HEK293 (cell line): ENCODE results near the gene SLC17A3.

Experiments used
- CTCF ChIA-PET: fragments of 350-600 bp; formaldehyde crosslinking; extraction: SDS; loops from one replicate; lab custom pipeline; 2021; ENCODE audit warnings: antibody characterized with exemption; lab: Yijun Ruan, JAX
- POLR2A ChIA-PET: fragments of 300-600 bp; formaldehyde crosslinking; extraction: SDS; loops from one replicate; lab custom pipeline; 2020; ENCODE audit warnings: antibody characterized with exemption, inconsistent platforms; lab: Yijun Ruan, JAX
- H3K27ac ChIP-seq: fragments of 200-500 bp; sonication (Bioruptor generic); 2 replicates; pipeline ENCODE4 v1.5.1; 2014; ENCODE audit warnings: low read depth, low read length, control low read depth, inconsistent platforms; ENCODE audit errors: extremely low read depth
- H3K36me3 ChIP-seq, 2 experiments: fragments of 200-500 bp in 1 of 2; sonication (Bioruptor generic) in 1 of 2; 1 replicate in 1 of 2; 2 replicates in 1 of 2; pipeline ENCODE4 v1.5.1; 2014 to 2017; ENCODE audit warnings: inconsistent platforms in 2 of 2, low read length in 2 of 2; ENCODE audit not compliant: control insufficient read depth in 2 of 2, insufficient read depth in 1 of 2
- H3K4me1 ChIP-seq: fragments of 200-500 bp; sonication (Bioruptor generic); 2 replicates; pipeline ENCODE4 v1.5.1; 2014; ENCODE audit warnings: mild to moderate bottlenecking, low read length, inconsistent platforms; ENCODE audit not compliant: control insufficient read depth, insufficient read depth
- H3K4me3 ChIP-seq: 2 replicates; pipeline ENCODE4 v1.5.1; 2011; ENCODE audit warnings: low read depth, mild to moderate bottlenecking, control low read depth, low read length, moderate library complexity
- H3K9me3 ChIP-seq: fragments of 200-500 bp; sonication (Bioruptor generic); 2 replicates; pipeline ENCODE4 v1.5.1; 2014; ENCODE audit warnings: low read depth, low read length, inconsistent platforms; ENCODE audit not compliant: control insufficient read depth, insufficient read depth
- HOXD13 ChIP-seq: sonication (generic); formaldehyde crosslinking; IDR thresholded peaks from 2 replicates; pipeline ENCODE4 v1.8.0; 2022; ENCODE audit warnings: missing genetic modification reagents, borderline replicate concordance
- KLF1 ChIP-seq: fragments of 450-650 bp; formaldehyde crosslinking; IDR thresholded peaks from 2 replicates; pipeline ENCODE4 v1.5.1; 2016; ENCODE audit warnings: missing biosample characterization, missing genetic modification characterization
- PATZ1 ChIP-seq: fragments of 450-650 bp; formaldehyde crosslinking; IDR thresholded peaks from 2 replicates; pipeline ENCODE4 v1.5.1; 2016; ENCODE audit warnings: missing biosample characterization, missing genetic modification characterization
- RBAK ChIP-seq: fragments of 450-650 bp; formaldehyde crosslinking; IDR thresholded peaks from 2 replicates; pipeline ENCODE4 v1.5.1; 2016; ENCODE audit warnings: missing biosample characterization, missing genetic modification characterization
- ZFP41 ChIP-seq: fragments of 450-650 bp; formaldehyde crosslinking; IDR thresholded peaks from 2 replicates; pipeline ENCODE4 v1.5.1; 2016; ENCODE audit warnings: missing biosample characterization, missing genetic modification characterization, borderline replicate concordance
- ZNF202 ChIP-seq: fragments of 450-650 bp; formaldehyde crosslinking; IDR thresholded peaks from 2 replicates; pipeline ENCODE4 v1.5.1; 2016; ENCODE audit warnings: missing biosample characterization, missing genetic modification characterization, borderline replicate concordance
- ZNF221 ChIP-seq: fragments of 450-650 bp; formaldehyde crosslinking; IDR thresholded peaks from 2 replicates; pipeline ENCODE4 v1.5.1; 2017; ENCODE audit warnings: missing biosample characterization, missing genetic modification characterization, borderline replicate concordance
- ZNF23 ChIP-seq: fragments of 450-650 bp; formaldehyde crosslinking; IDR thresholded peaks from 2 replicates; pipeline ENCODE4 v1.5.1; 2016; ENCODE audit warnings: missing biosample characterization, missing genetic modification characterization, borderline replicate concordance
- ZNF239 ChIP-seq: fragments of 450-650 bp; formaldehyde crosslinking; IDR thresholded peaks from 2 replicates; pipeline ENCODE4 v1.5.1; 2016; ENCODE audit warnings: missing biosample characterization, missing genetic modification characterization
- ZNF354C ChIP-seq: fragments of 450-650 bp; formaldehyde crosslinking; IDR thresholded peaks from 2 replicates; pipeline ENCODE4 v1.5.1; 2016; ENCODE audit warnings: missing biosample characterization, missing genetic modification characterization, low read depth, borderline replicate concordance
- ZNF391 ChIP-seq: fragments of 450-650 bp; formaldehyde crosslinking; IDR thresholded peaks from 2 replicates; pipeline ENCODE4 v1.5.1; 2016; ENCODE audit warnings: low read depth, missing biosample characterization, missing genetic modification characterization, borderline replicate concordance
- ZNF501 ChIP-seq: fragments of 450-650 bp; formaldehyde crosslinking; IDR thresholded peaks from 2 replicates; pipeline ENCODE4 v1.5.1; 2016; ENCODE audit warnings: missing biosample characterization, missing genetic modification characterization
- ZNF548 ChIP-seq: fragments of 450-650 bp; formaldehyde crosslinking; IDR thresholded peaks from 2 replicates; pipeline ENCODE4 v1.5.1; 2016; ENCODE audit warnings: missing biosample characterization, missing genetic modification characterization
- ZNF561 ChIP-seq: fragments of 450-650 bp; IDR thresholded peaks from 2 replicates; pipeline ENCODE4 v1.5.1; 2018; ENCODE audit warnings: missing biosample characterization, missing genetic modification characterization, borderline replicate concordance
- ZNF677 ChIP-seq: fragments of 450-650 bp; IDR thresholded peaks from 2 replicates; pipeline ENCODE4 v1.5.0; 2018; ENCODE audit warnings: missing biosample characterization, mild to moderate bottlenecking, missing genetic modification characterization, moderate library complexity
- ZNF768 ChIP-seq: fragments of 450-650 bp; formaldehyde crosslinking; IDR thresholded peaks from 2 replicates; pipeline ENCODE4 v1.5.1; 2018; ENCODE audit warnings: missing biosample characterization, mild to moderate bottlenecking, missing genetic modification characterization
- ZNF785 ChIP-seq: fragments of 450-650 bp; formaldehyde crosslinking; IDR thresholded peaks from 2 replicates; pipeline ENCODE4 v1.5.1; 2016; ENCODE audit warnings: missing biosample characterization, missing genetic modification characterization
- TF ChIP-seq, protein P1 (sequence below): fragments of 450-650 bp; formaldehyde crosslinking; IDR thresholded peaks from 2 replicates; pipeline ENCODE4 v1.5.1; 2016; ENCODE audit warnings: missing biosample characterization, missing genetic modification characterization, borderline replicate concordance
- TF ChIP-seq, protein P2 (sequence below): fragments of 450-650 bp; formaldehyde crosslinking; IDR thresholded peaks from 2 replicates; pipeline ENCODE4 v1.5.1; 2016; ENCODE audit warnings: missing biosample characterization, missing genetic modification characterization, low read depth
- TF ChIP-seq, protein P3 (sequence below): fragments of 450-650 bp; formaldehyde crosslinking; IDR thresholded peaks from 2 replicates; pipeline ENCODE4 v1.5.1; 2017; ENCODE audit warnings: missing biosample characterization, missing genetic modification characterization

The SLC17A3 gene

DNA sequence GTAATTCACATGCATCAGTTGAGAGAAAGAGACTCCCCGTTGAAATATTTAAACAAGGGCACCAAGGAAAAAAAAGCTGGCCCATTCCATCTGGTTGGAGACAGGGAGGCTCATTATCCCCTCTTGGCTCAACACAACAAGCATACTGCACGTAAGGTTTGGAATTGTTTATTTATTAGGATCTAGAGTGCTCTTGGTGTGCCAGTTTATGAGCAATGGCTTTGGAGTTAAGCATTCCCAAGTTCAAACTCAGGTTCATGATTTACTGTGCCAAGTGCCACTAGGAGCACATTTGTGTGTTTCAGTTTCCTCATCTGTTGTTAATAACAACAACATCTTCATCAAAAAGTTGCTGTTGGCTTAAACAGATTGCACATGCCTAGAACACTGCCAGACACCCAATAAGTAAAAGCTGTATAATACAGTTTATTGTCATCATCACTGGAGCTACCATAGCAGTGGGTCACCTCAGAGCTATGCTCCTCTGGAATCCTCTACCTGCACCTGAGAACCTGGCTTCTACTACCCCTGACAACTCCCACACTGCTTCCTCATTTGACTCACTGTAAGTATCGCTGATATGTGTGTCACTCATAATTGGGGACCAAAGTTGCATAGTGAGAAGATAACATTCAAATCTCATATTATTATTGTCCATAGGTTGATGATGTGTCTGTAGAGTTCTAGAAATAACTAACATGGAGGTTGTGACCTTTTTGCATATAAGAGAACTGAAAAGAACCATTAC, 5.4 kb downstream of the SLC17A3 start:
- Histone ChIP-seq H3K4me1 (no peaks in the 10 kb centered on the region), H3K4me3 (no peak overlapping the region), H3K27ac (no peak overlapping the region), H3K9me3 (no peaks in the 10 kb centered on the region), H3K36me3 (no peaks in the 10 kb centered on the region)
- ChIA-PET CTCF (interaction anchor here (1.7 to 1.9 kb wide), 2 partner anchors 80 to 150 kb away, joined by 3 to 6 read pairs; no protein-coding TSS in a partner anchor), POLR2A (no interaction called here)
- no peak for TF ChIP-seq ZNF501 (tag by site-specific recombination)
- no peak for TF ChIP-seq ZNF548
- no peak for TF ChIP-seq ZNF239 (tag by site-specific recombination)

DNA sequence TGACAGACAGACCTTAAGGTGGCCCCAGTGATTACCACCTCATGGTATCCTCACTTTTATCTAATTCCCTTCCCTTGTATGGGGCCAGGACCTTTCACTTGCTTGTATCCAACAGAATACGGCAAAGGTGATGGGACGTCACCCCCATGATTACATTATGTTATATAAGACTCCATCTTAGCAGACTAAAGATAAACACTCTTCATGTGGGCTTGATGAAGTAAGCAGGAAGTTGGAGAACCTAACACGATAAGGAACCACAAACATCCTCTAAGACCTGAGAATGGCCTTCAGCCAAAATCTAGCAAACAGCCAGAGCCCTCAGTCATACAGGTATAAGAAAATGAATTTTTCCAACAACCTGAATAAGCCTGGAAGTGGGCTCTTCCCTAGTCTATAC, 8.0 kb downstream of the SLC17A3 start:
- no peaks in the 10 kb centered on the region for H3K36me3 ChIP-seq
- ChIA-PET POLR2A (no interaction called here), CTCF (interaction anchor here (0.6 kb wide), 1 partner anchor 146 kb away, joined by 3 read pairs; no protein-coding TSS in a partner anchor)
- TF ChIP-seq KLF1 (no peak), ZNF23 (tag by site-specific recombination) (no peak)
- H3K4me1 ChIP-seq: no peaks in the 10 kb centered on the region
- no peak overlapping the region for H3K4me3 ChIP-seq
- no peaks in the 10 kb centered on the region for H3K9me3 ChIP-seq
- H3K27ac ChIP-seq: no peak overlapping the region

- Histone ChIP-seq H3K4me3 (no peak overlapping the region), H3K27ac (no peak overlapping the region), H3K4me1 (no peaks in the 10 kb centered on the region), H3K9me3 (no peaks in the 10 kb centered on the region), H3K36me3 (no peaks in the 10 kb centered on the region)
- TF ChIP-seq ZNF677 (tag by site-specific recombination) (no peak), PATZ1 (no peak), ZNF768 (no peak), ZNF785 (tag by site-specific recombination) (no peak), ZNF561 (no peak), ZNF354C (tag by site-specific recombination) (no peak), RBAK (tag by site-specific recombination) (no peak), ZNF391 (tag by site-specific recombination) (no peak), ZFP41 (no peak), ZNF221 (tag by site-specific recombination) (no peak), HOXD13 (CRISPR knock-in tag) (no peak), ZNF202 (tag by site-specific recombination) (no peak)
- TF ChIP-seq, protein P1, sequence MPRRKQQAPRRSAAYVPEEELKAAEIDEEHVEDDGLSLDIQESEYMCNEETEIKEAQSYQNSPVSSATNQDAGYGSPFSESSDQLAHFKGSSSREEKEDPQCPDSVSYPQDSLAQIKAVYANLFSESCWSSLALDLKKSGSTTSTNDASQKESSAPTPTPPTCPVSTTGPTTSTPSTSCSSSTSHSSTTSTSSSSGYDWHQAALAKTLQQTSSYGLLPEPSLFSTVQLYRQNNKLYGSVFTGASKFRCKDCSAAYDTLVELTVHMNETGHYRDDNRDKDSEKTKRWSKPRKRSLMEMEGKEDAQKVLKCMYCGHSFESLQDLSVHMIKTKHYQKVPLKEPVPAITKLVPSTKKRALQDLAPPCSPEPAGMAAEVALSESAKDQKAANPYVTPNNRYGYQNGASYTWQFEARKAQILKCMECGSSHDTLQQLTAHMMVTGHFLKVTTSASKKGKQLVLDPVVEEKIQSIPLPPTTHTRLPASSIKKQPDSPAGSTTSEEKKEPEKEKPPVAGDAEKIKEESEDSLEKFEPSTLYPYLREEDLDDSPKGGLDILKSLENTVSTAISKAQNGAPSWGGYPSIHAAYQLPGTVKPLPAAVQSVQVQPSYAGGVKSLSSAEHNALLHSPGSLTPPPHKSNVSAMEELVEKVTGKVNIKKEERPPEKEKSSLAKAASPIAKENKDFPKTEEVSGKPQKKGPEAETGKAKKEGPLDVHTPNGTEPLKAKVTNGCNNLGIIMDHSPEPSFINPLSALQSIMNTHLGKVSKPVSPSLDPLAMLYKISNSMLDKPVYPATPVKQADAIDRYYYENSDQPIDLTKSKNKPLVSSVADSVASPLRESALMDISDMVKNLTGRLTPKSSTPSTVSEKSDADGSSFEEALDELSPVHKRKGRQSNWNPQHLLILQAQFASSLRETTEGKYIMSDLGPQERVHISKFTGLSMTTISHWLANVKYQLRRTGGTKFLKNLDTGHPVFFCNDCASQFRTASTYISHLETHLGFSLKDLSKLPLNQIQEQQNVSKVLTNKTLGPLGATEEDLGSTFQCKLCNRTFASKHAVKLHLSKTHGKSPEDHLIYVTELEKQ (tag by site-specific recombination): no peak
- TF ChIP-seq, protein P2, sequence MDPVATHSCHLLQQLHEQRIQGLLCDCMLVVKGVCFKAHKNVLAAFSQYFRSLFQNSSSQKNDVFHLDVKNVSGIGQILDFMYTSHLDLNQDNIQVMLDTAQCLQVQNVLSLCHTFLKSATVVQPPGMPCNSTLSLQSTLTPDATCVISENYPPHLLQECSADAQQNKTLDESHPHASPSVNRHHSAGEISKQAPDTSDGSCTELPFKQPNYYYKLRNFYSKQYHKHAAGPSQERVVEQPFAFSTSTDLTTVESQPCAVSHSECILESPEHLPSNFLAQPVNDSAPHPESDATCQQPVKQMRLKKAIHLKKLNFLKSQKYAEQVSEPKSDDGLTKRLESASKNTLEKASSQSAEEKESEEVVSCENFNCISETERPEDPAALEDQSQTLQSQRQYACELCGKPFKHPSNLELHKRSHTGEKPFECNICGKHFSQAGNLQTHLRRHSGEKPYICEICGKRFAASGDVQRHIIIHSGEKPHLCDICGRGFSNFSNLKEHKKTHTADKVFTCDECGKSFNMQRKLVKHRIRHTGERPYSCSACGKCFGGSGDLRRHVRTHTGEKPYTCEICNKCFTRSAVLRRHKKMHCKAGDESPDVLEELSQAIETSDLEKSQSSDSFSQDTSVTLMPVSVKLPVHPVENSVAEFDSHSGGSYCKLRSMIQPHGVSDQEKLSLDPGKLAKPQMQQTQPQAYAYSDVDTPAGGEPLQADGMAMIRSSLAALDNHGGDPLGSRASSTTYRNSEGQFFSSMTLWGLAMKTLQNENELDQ (tag by site-specific recombination): no peak
- TF ChIP-seq, protein P3, sequence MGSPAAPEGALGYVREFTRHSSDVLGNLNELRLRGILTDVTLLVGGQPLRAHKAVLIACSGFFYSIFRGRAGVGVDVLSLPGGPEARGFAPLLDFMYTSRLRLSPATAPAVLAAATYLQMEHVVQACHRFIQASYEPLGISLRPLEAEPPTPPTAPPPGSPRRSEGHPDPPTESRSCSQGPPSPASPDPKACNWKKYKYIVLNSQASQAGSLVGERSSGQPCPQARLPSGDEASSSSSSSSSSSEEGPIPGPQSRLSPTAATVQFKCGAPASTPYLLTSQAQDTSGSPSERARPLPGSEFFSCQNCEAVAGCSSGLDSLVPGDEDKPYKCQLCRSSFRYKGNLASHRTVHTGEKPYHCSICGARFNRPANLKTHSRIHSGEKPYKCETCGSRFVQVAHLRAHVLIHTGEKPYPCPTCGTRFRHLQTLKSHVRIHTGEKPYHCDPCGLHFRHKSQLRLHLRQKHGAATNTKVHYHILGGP (tag by site-specific recombination): no peak
- POLR2A ChIA-PET: no interaction called here
- CTCF ChIA-PET: interaction anchor here (0.7 to 1.7 kb wide), 3 partner anchors 26 to 143 kb away, joined by 3 read pairs; no protein-coding TSS in a partner anchor
Observed at GRCh38 chr6:25863360-25863759, 10.7 kb downstream of the SLC17A3 start.
